PFSK-1 (cell line): Measurements from ENCODE around the gene ERI2.

ENCODE experiments used
- FOXP2 ChIP-seq: optimal IDR thresholded peaks from 2 replicates; pipeline ENCODE3; 2011; ENCODE audit warnings: borderline replicate concordance, control low read depth, inconsistent platforms; ENCODE audit not compliant: insufficient read depth; ENCODE audit errors: extremely low read length, extremely low read depth
- POLR2AphosphoS5 ChIP-seq: IDR thresholded peaks from 2 replicates; pipeline ENCODE4 v1.6.1; 2012; ENCODE audit warnings: low read depth, mild to moderate bottlenecking, control low read depth, low read length, moderate library complexity
- SIN3A ChIP-seq: IDR thresholded peaks from 2 replicates; pipeline ENCODE4 v1.6.1; 2012; ENCODE audit warnings: mild to moderate bottlenecking, low read length, moderate library complexity, borderline replicate concordance; ENCODE audit not compliant: insufficient read depth
- TAF1 ChIP-seq: IDR thresholded peaks from 2 replicates; pipeline ENCODE4 v1.6.1; 2012; ENCODE audit warnings: low read length, control low read depth, borderline replicate concordance; ENCODE audit not compliant: insufficient read depth
- TF ChIP-seq, protein P1 (sequence below), 2 experiments: IDR thresholded peaks; 2 replicates each; pipeline versions ENCODE4 v1.6.1 to v1.8.0; 2011 to 2012; ENCODE audit warnings: low read depth in 2 of 2, low read length in 2 of 2, control low read depth in 1 of 2, inconsistent platforms in 1 of 2, mild to moderate bottlenecking in 1 of 2, moderate library complexity in 1 of 2; ENCODE audit not compliant: insufficient read depth in 1 of 2

Gene ERI2

DNA sequence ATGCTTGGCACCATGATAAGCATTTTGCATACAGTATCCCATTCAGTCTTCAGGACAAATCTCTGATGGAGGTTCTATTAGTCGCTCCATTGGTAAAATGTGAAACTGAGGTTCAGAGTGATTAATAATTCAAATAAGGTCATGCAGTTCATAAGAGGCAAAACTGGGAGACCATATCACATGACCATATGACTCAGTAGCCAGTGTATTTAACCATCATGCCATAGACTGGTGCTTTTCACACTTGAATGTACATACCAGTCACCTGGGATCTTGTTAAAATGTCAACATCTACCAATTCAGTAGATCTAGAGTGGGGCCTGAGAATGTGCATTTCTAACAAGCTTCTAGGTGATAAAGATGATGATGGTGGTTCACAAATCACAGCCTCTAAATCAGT, 38.2 kb downstream of the ERI2 start:
- TF ChIP-seq FOXP2 (no peak), TAF1 (no peak), POLR2AphosphoS5 (no peak), SIN3A (no peak)
- TF ChIP-seq, protein P1, sequence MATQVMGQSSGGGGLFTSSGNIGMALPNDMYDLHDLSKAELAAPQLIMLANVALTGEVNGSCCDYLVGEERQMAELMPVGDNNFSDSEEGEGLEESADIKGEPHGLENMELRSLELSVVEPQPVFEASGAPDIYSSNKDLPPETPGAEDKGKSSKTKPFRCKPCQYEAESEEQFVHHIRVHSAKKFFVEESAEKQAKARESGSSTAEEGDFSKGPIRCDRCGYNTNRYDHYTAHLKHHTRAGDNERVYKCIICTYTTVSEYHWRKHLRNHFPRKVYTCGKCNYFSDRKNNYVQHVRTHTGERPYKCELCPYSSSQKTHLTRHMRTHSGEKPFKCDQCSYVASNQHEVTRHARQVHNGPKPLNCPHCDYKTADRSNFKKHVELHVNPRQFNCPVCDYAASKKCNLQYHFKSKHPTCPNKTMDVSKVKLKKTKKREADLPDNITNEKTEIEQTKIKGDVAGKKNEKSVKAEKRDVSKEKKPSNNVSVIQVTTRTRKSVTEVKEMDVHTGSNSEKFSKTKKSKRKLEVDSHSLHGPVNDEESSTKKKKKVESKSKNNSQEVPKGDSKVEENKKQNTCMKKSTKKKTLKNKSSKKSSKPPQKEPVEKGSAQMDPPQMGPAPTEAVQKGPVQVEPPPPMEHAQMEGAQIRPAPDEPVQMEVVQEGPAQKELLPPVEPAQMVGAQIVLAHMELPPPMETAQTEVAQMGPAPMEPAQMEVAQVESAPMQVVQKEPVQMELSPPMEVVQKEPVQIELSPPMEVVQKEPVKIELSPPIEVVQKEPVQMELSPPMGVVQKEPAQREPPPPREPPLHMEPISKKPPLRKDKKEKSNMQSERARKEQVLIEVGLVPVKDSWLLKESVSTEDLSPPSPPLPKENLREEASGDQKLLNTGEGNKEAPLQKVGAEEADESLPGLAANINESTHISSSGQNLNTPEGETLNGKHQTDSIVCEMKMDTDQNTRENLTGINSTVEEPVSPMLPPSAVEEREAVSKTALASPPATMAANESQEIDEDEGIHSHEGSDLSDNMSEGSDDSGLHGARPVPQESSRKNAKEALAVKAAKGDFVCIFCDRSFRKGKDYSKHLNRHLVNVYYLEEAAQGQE (IDR thresholded peaks at IDR 0.05; ENCODE audit: insufficient read depth in 1 of 2, low read depth in 2 of 2, low read length in 2 of 2): no peak

DNA sequence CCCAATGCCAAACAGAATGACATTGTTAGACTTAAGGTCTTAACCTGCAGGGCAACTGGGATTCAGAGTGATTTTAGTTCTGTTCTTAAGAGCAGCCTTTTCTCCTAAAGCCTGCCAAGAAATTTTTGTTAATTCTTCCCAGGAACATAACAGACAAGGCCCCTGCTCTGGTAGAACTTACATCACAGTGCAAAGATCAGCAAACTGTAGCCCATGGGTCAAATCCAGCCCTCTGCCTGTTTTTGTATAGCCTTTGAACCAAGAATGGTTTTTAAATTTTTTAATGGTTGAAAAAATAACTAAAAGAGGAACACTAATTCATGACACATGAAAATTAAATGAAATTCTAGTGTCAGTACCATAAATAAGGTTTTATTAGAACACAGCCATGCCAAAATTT, 38.7 kb downstream of the ERI2 start:
- TF ChIP-seq, protein P1 (IDR thresholded peaks at IDR 0.05; ENCODE audit: insufficient read depth in 1 of 2, low read depth in 2 of 2, low read length in 2 of 2): no peak
- TF ChIP-seq TAF1 (no peak), SIN3A (no peak), POLR2AphosphoS5 (no peak), FOXP2 (no peak)

DNA sequence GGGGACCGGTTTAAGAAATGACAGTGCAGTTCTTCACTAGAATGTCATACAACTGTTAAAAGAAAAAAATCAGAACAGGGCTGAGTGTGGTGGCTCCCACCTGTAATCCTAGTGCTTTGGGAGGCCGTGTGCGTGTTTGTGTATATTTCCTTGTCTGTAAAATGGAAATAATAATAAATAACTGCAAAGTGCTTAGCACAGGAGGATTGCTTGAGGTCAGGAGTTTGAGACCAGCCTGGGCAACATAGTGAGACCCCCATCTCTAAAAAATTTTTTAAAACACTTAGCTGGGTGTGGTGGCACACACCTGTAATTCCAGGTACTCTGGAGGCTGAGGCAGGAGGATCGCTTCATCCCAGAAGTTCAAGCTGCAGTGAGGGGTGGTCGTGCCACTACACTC, 40.0 kb downstream of the ERI2 start:
- TF ChIP-seq, protein P1 (IDR thresholded peaks at IDR 0.05; ENCODE audit: insufficient read depth in 1 of 2, low read depth in 2 of 2, low read length in 2 of 2): no peak
- no peak for TF ChIP-seq TAF1
- TF ChIP-seq FOXP2: no peak
- no peak for TF ChIP-seq POLR2AphosphoS5
- TF ChIP-seq SIN3A: no peak

DNA sequence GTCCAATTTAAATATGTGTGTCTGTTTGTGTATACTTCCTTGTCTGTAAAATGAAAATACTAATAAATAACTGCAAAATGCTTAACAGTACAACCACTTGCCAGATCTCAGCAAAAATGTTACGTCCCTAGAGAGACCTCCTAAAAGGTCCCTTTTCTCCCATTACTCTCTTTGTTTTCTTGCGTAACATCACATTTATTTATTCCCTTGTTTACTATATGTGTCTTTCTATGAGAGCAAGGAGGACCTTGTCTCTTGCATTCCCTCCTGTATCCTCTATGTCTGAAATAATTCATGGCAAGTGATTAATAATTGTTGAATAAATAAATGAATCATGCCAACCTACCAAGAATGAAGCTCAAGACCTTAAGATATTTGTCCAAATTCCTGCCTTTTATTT, 40.5 kb downstream of the ERI2 start:
- TF ChIP-seq SIN3A (no peak), TAF1 (no peak), FOXP2 (no peak)
- TF ChIP-seq, protein P1 (IDR thresholded peaks at IDR 0.05; ENCODE audit: insufficient read depth in 1 of 2, low read depth in 2 of 2, low read length in 2 of 2): no peak

DNA sequence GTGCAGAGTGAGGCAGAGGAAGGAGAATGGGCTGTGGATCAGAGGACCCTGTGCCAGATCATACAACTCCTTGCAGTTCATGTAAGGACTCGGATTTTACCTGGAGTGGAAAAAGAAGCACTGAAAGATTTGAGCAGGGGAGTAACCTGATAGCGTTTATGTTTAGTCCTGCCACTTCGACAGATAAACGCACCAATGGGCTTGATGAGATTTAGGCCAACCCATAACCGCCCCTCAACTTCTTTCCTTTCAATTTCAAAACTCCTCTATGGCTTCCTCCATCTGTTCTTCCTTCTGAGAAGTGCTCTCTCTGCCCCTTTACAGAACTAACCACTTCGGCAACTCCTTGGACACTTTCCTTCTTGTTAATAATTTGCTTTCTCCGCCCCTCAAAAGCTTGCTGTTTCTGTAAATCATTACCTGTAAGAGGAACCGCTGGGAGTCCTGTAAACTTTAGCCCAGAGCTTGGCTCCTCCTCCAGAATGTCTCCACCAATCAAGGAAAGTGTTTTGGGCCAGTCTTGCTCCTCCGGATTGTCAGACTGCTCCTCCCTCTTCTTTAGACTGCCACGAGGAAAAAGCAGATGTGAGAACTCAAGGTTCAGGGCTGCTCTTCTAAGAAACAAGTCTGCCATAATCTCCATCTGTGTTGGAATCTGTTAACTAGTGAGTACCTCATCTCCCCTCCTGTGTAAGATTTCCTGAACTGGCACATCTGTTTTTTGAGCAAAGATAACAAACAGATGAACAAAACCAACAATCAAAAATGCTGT, 42.6 kb downstream of the ERI2 start, which contains the start of gene ACSM3:
Gene ACSM3 (plus strand): TSS at position 554 of the 772 bp plus-strand sequence. CDS start 6,021 bp downstream, outside the sequence.
- TF ChIP-seq FOXP2 (no peak), TAF1 (no peak), POLR2AphosphoS5 (no peak), SIN3A (no peak)
- TF ChIP-seq, protein P1 (IDR thresholded peaks at IDR 0.05; ENCODE audit: insufficient read depth in 1 of 2, low read depth in 2 of 2, low read length in 2 of 2): no peak
